ENCODE results near the gene CYP2A7.
"Not testable (repeated sequence)": the region's sequence is repeated elsewhere in the genome, so short reads cannot be mapped to it uniquely, and the experiment has no call there.

The CYP2A7 gene

GRCh38 chr19:40882062-40882461 is at the start of gene CYP2A7:
Gene CYP2A7, minus strand, starts transcription at chr19:40882231. Its CDS starts 21 bp downstream, at chr19:40882210.
- DNase-seq, result not testable (repeated sequence)

- DNase-seq, result not testable (repeated sequence)
These were observed 48.8 kb upstream of the CYP2A7 start for GRCh38 chr19:40930799-40931198.

GRCh38 chr19:40929942-40930341 is 47.9 kb upstream of the CYP2A7 start:
- DNase-seq, result not testable (repeated sequence)

- DNase-seq, result no peak
These were observed 46.8 kb upstream of the CYP2A7 start for GRCh38 chr19:40928850-40929249.

GRCh38 chr19:40927567-40927966 is 45.5 kb upstream of the CYP2A7 start:
- no peak for DNase-seq

GRCh38 chr19:40926276-40926675 is 44.2 kb upstream of the CYP2A7 start:
- not testable (repeated sequence) for DNase-seq

GRCh38 chr19:40923934-40924391 is 41.9 kb upstream of the CYP2A7 start:
- DNase-seq, result no peak

GRCh38 chr19:40922237-40923160 is 40.5 kb upstream of the CYP2A7 start:
- DNase-seq, result not testable (repeated sequence)

- no peak for DNase-seq
These were observed 39.2 kb upstream of the CYP2A7 start for GRCh38 chr19:40921005-40921897.

GRCh38 chr19:40920300-40921004 is 38.4 kb upstream of the CYP2A7 start:
- no peak for DNase-seq

- DNase-seq, result not testable (repeated sequence)
These were observed 37.7 kb upstream of the CYP2A7 start for GRCh38 chr19:40919530-40920299.

- DNase-seq, result not testable (repeated sequence)
These were observed 36.3 kb upstream of the CYP2A7 start for GRCh38 chr19:40918303-40918702.

GRCh38 chr19:40908976-40909375 is 26.9 kb upstream of the CYP2A7 start:
- no peak for DNase-seq

- DNase-seq, result no peak
These were observed 26.1 kb upstream of the CYP2A7 start for GRCh38 chr19:40907968-40908735.

GRCh38 chr19:40906512-40906911 is 24.5 kb upstream of the CYP2A7 start:
- DNase-seq, result no peak

- not testable (repeated sequence) for DNase-seq
These were observed 22.7 kb upstream of the CYP2A7 start for GRCh38 chr19:40904673-40905156.

GRCh38 chr19:40901975-40902750 is 20.1 kb upstream of the CYP2A7 start:
- DNase-seq, result not testable (repeated sequence)

- not testable (repeated sequence) for DNase-seq
These were observed 18.5 kb upstream of the CYP2A7 start for GRCh38 chr19:40900521-40900920.

- DNase-seq, result not testable (repeated sequence)
These were observed 17.9 kb upstream of the CYP2A7 start for GRCh38 chr19:40899964-40900363.

All from retina (tissue), 1 donor.